Caki2 (cell line): ENCODE results near the gene SKAP1. TPM values are rescaled to one million over a fixed set of nuclear protein-coding genes. Genes with fewer than 3 reads are reported as not detected.
A peak's percentile ranks its signal among the peaks of the same experiment; 100 is the strongest.

Experiments
- DNase-seq: peaks from one replicate; pipeline ENCODE4 v3.0.0-alpha.2; 2015; ENCODE audit warnings: low read depth
- in situ Hi-C: cut with HindIII; loops from 2 replicates; pipeline ENCODE4 v1.10.0; 2016; ENCODE audit warnings: low sequenced_read_pairs, low pct_unique_long_range_greater_than_20kb, mixed read lengths
- total RNA-seq: library from RNA; depleted of rRNA; stranded (reverse); fragments of >200 nt; shearing (Covaris generic); gene quantifications from 2 replicates; pipeline ENCODE4 v1.2.3, GENCODE V29; 2014; ENCODE audit warnings: low replicate concordance

Gene SKAP1
- total RNA-seq, 1 experiment from 2014 or later = 0.88 TPM

- in situ Hi-C loops = no loop called here
- DNase-seq = no peak
Measured at GRCh38 chr17:48128400-48128799, 301.6 kb downstream of the SKAP1 start.

DNA sequence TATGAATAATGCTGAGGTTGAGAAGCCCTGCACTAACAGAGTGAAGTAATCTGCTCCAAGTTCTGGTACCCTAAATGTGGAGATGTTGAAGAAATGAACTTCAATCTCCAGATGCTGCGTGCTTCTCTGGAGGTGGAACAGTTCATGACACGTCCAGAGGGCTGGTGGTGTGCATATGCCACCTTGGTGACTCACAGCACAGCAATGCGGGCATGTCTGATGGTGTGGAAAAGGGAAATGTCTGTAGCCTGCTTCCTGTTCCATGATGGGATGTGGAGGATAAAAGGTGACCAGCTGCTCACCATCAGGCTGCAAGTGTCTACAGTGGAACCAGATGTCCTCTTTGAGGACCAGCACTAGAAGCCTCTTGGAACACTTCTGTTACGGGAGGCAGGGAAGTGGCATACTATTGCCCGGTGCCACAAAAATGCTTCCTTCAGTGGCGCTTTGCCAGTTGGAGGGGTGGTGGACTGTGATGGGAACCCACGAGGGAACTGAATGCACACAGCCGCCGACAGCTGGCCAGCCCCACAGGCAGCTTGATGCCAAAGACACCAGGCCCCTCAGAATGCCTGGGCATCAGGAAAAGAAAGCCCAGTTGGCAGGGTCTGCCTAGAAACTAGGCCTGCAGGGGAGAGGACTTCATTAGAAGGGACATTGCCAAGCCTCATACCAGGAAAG, 302.5 kb downstream of the SKAP1 start:
- in situ Hi-C loops = no loop called here
- DNase-seq = peak; percentile 70

GRCh38 chr17:48126532-48126850, 303.5 kb downstream of the SKAP1 start:
- in situ Hi-C loops = no loop called here
- no peak for DNase-seq

GRCh38 chr17:48125829-48126531, 304.0 kb downstream of the SKAP1 start:
- DNase-seq = no peak
- in situ Hi-C loops = no loop called here

DNA sequence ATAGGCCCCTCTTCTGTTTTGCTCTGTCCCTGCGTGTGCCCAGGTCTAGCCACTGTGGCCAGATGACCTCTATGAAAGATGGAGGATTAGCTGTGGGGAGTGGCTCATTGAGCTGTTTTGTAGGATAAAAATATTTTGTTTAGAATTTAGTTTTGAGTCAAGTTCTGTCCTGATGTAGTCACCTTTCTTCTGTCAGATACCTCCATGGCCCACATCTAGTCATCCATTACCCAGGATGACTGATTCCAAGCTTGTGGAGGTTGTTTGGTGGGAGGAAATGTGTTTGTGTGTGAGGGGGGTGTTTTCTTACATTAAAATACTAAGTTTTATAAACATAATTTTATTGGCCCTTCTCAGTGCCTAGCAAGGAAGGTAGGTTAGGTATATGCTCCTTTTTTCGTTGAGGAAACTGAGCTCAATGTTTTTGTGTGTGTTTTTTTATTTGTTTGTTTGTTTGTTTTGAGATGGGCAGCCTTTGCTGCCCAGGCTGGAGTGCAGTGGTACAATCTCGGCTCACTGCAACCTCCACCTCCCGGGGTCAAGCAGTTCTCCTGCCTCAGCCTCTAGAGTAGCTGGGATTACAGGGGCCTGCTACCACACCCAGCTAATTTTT, 306.1 kb downstream of the SKAP1 start:
- in situ Hi-C loops = no loop called here
- no peak for DNase-seq

DNA sequence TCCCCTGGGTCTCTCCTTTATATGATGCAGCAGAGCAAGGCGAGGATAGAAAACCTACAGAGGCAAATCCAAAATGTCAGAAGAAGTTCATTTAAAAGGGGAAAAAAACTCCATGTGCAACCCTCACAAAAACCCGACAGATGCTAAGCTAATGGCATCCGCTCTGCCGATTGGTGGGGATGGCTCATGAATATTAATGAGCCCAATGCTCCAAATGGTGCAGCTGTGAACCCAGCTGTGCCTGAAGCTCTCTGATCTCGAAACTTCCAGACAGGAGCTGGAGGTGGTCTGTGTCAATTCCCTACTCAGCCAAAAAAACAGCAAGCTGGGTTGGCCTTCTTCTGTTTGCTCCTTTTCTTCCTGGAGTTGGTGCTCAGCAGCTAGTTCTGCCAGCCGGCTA, 306.9 kb downstream of the SKAP1 start:
- in situ Hi-C loops = no loop called here
- DNase-seq = no peak

GRCh38 chr17:48122665-48123045, 307.4 kb downstream of the SKAP1 start:
- in situ Hi-C loops = no loop called here
- no peak for DNase-seq

DNA sequence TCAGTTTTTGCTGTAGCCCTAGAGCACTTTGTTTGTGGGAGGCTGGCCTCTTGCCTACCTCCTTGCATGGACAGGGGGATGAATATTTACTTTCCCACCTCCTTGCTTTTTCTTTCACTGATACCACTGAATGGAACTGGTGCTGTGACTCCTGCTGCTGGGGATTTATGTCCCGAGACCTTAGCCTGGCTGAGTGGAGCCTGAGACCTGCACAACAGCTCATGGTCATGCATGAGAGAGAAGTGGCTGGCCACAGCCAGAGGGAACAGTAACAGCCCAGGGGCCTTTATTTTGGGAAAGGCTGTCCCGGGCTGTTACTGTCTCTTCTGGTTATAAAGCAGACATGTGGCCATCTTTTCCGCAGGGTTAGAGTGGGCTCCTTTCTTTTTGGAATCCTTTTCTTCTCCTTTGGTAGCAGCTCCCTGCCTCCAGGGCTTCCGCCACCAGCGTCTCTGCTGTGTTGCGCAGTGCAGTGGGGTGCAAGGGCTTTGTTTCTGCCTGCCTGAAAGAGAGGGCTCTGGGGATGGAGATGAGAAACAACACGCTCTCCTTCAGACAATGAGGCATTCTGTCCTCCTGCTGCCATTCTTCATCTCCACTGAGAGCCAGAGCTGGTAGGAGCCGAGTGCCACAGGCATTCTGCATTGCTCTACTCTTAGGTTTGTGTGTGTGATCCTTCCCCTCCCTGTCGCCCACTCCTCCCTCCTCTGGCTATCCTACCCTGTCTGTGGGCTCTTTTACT, 307.9 kb downstream of the SKAP1 start:
- in situ Hi-C loops = no loop called here
- no peak for DNase-seq

DNA sequence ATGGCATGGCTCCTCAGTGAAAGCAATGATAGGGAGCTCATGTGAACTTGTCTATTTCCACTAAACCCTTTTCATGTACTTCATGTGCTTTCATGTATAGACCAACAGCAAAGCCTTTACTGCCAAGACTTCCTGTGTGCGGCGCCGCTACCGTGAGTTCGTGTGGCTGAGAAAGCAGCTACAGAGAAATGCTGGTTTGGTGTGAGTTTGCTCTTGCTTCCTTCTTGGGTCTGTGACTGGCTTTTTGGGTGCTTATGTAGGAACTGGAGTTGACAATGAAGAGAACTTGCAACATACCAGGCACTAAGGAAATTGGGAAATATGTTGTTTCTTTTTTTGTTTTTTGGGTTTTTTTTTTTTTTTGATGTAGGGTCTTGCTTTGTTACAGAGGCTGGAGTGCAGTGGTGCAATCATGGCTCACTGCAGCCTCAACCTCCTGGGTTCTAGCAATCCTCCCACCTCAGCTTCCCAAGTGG, 316.8 kb downstream of the SKAP1 start:
- no peak for DNase-seq
- in situ Hi-C loops = no loop called here

GRCh38 chr17:48111937-48112241, 318.1 kb downstream of the SKAP1 start:
- in situ Hi-C loops = no loop called here
- DNase-seq = no peak

GRCh38 chr17:48110761-48111160, 319.3 kb downstream of the SKAP1 start:
- DNase-seq = no peak
- in situ Hi-C loops = no loop called here

GRCh38 chr17:48107137-48108055, 322.6 kb downstream of the SKAP1 start, which contains the start of gene SNX11:
Gene SNX11 (plus strand): TSS chr17:48107766. CDS start chr17:48112044, 4,278 bp downstream.
- in situ Hi-C loops = no loop called here
- DNase-seq = peak; percentile 94

GRCh38 chr17:48106802-48107136, 323.2 kb downstream of the SKAP1 start:
- DNase-seq = no peak
- in situ Hi-C loops = no loop called here

DNA sequence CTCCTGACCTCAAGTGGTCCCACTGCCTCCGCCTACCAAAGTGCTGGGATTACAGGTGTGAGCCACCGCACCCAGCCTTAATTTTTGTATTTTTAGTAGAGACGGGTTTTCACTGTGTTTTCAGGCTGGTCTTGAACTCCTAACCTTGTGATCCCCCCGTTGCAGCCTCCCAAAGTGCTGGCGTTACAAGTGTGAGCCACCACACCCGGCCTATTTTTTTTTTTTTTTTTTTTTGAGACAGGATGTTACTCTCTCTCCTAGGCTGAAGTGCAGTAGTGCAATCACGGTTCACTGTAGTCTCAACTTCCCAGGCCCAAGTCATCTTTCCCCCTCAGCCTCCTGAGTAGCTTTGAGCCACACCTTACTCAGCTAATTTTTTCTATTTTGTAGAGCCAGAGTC, 325.6 kb downstream of the SKAP1 start:
- in situ Hi-C loops = no loop called here
- DNase-seq = no peak

DNA sequence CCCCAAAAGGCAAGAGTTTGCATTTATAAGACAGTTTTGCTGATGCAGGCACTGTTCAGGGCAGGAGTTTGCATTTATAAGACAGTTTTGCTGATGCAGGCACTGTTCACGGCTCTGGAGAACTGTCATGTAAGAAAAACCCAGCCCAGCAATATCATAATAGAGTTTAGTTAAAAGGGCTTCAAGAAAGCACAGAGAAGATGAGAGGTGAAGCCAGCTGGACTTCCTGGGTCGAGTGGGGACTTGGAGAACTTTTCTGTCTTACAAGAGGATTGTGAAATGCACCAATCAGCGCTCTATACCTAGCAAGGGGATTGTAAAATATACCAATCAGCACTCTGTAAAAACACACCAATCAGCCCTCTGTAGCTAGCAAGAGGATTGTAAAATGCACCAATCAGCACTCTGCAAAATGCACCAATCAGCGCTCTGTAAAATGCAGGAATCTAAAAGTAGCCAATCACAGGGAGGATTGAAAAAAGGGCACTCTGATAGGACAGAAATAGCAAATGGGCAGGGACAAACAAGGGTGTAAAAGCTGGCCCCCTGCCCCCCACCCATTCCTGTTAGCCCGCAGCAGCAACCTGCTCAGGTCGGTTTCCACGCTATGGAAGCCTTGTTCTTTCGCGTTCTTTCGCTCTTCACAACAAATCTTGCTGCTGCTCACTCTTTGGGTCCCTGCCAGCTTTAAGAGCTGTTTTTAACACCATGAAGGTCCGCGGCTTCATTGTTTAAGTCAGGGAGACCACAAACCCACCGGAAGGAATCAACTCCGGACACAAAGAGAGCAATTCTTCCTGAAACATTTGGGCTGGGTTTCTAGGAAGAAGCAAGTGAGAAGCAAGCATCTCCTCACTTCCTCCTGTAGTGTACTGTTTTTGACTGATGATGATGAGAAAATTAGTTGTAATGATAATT, 327.0 kb downstream of the SKAP1 start:
- in situ Hi-C loops = no loop called here
- DNase-seq = peak; percentile 25

GRCh38 chr17:48102043-48102750, 327.8 kb downstream of the SKAP1 start:
- no peak for DNase-seq
- in situ Hi-C loops = no loop called here
